ENCODE data around the gene CPSF3.
"Not testable (repeated sequence)": the region's sequence is repeated elsewhere in the genome, so short reads cannot be mapped to it uniquely, and the experiment has no call there.

The CPSF3 gene

GRCh38 chr2:9397201-9397600, 26.3 kb upstream of the CPSF3 start:
- DNase-seq: no peak

- not testable (repeated sequence) for DNase-seq
These were observed 25.2 kb upstream of the CPSF3 start for GRCh38 chr2:9398251-9398650.

GRCh38 chr2:9398881-9399780, 24.3 kb upstream of the CPSF3 start:
- no peak for DNase-seq

- no peak for DNase-seq
These were observed 23.0 kb upstream of the CPSF3 start for GRCh38 chr2:9400268-9401058.

GRCh38 chr2:9401059-9401547, 22.4 kb upstream of the CPSF3 start:
- no peak for DNase-seq

- DNase-seq: no peak
These were observed 21.6 kb upstream of the CPSF3 start for GRCh38 chr2:9401646-9402371.

- DNase-seq: no peak
These were observed 19.5 kb upstream of the CPSF3 start for GRCh38 chr2:9403924-9404323.

GRCh38 chr2:9404451-9404850, 19.0 kb upstream of the CPSF3 start:
- DNase-seq: no peak

GRCh38 chr2:9405636-9406035, 17.8 kb upstream of the CPSF3 start:
- DNase-seq: peak; percentile 38

GRCh38 chr2:9406529-9407362, 16.7 kb upstream of the CPSF3 start:
- no peak for DNase-seq

GRCh38 chr2:9407363-9407811, 16.1 kb upstream of the CPSF3 start:
- DNase-seq: no peak

GRCh38 chr2:9408641-9409151, 14.8 kb upstream of the CPSF3 start:
- no peak for DNase-seq

GRCh38 chr2:9410108-9410507, 13.3 kb upstream of the CPSF3 start:
- DNase-seq: no peak

GRCh38 chr2:9412781-9413180, 10.7 kb upstream of the CPSF3 start:
- no peak for DNase-seq

- DNase-seq: no peak
These were observed 7.8 kb upstream of the CPSF3 start for GRCh38 chr2:9415516-9416169.

GRCh38 chr2:9416267-9416961, 7.0 kb upstream of the CPSF3 start:
- no peak for DNase-seq

- DNase-seq: no peak
These were observed 6.5 kb upstream of the CPSF3 start for GRCh38 chr2:9416962-9417316.

GRCh38 chr2:9417725-9418124, 5.7 kb upstream of the CPSF3 start:
- no peak for DNase-seq

GRCh38 chr2:9418746-9419145, 4.7 kb upstream of the CPSF3 start:
- no peak for DNase-seq

- DNase-seq: no peak
These were observed 3.9 kb upstream of the CPSF3 start for GRCh38 chr2:9419541-9419940.

GRCh38 chr2:9420495-9420894, 3.0 kb upstream of the CPSF3 start:
- DNase-seq: no peak
